ENCODE data around the gene RBBP8.

Gene RBBP8

GRCh38 chr18:23056315-23056714 lies 123.2 kb downstream of the RBBP8 start:
- TF ChIP-seq CTCF (IDR thresholded peaks at IDR 0.05; ENCODE audit: insufficient read depth, low read depth, low read length, missing control alignments) = no peak

GRCh38 chr18:23057096-23057495 lies 124.0 kb downstream of the RBBP8 start:
- TF ChIP-seq CTCF (IDR thresholded peaks at IDR 0.05; ENCODE audit: insufficient read depth, low read depth, low read length, missing control alignments) = no peak
- DNase-seq (ENCODE audit: low read depth) = no peak

More at GRCh38 chr18:23056315-23056714, 123.2 kb downstream of the RBBP8 start:
- no peak for DNase-seq (ENCODE audit: low read depth)
- no peak overlapping the region for H3K4me3 ChIP-seq (ENCODE audit: low read depth, low read length)

GRCh38 chr18:23058746-23059415 lies 125.8 kb downstream of the RBBP8 start:
- DNase-seq (ENCODE audit: low read depth) = no peak
- no peak for TF ChIP-seq CTCF (IDR thresholded peaks at IDR 0.05; ENCODE audit: insufficient read depth, low read depth, low read length, missing control alignments)
- H3K4me3 ChIP-seq (ENCODE audit: low read depth, low read length) = no peak overlapping the region

More at GRCh38 chr18:23057096-23057495, 124.0 kb downstream of the RBBP8 start:
- no peak overlapping the region for H3K4me3 ChIP-seq (ENCODE audit: low read depth, low read length)

GRCh38 chr18:23059541-23060465 lies 126.7 kb downstream of the RBBP8 start:
- no peak for DNase-seq (ENCODE audit: low read depth)
- H3K4me3 ChIP-seq (ENCODE audit: low read depth, low read length) = no peak overlapping the region
- TF ChIP-seq CTCF (IDR thresholded peaks at IDR 0.05; ENCODE audit: insufficient read depth, low read depth, low read length, missing control alignments) = no peak

- H3K4me3 ChIP-seq (ENCODE audit: low read depth, low read length) = no peak overlapping the region
- no peak for DNase-seq (ENCODE audit: low read depth)
- TF ChIP-seq CTCF (IDR thresholded peaks at IDR 0.05; ENCODE audit: insufficient read depth, low read depth, low read length, missing control alignments) = no peak
Measured at GRCh38 chr18:23062011-23062410, 128.9 kb downstream of the RBBP8 start.

GRCh38 chr18:23063502-23063901 lies 130.4 kb downstream of the RBBP8 start:
- H3K4me3 ChIP-seq (ENCODE audit: low read depth, low read length) = no peak overlapping the region
- TF ChIP-seq CTCF (IDR thresholded peaks at IDR 0.05; ENCODE audit: insufficient read depth, low read depth, low read length, missing control alignments) = no peak
- no peak for DNase-seq (ENCODE audit: low read depth)

Data from GM12865 (cell line).